Measurements from ENCODE around the gene HOXC6.
"Not testable (repeated sequence)": the region's sequence is repeated elsewhere in the genome, so short reads cannot be mapped to it uniquely, and the experiment has no call there.

The HOXC6 gene

GRCh38 chr12:54058128-54058768, 30.0 kb downstream of the HOXC6 start:
- DNase-seq (ENCODE audit: low spot score): no peak

GRCh38 chr12:54059668-54060067, 31.4 kb downstream of the HOXC6 start:
- no peak for DNase-seq (ENCODE audit: low spot score)

- DNase-seq (ENCODE audit: low spot score): no peak
Observed at GRCh38 chr12:54060174-54060974, 32.1 kb downstream of the HOXC6 start.

- DNase-seq (ENCODE audit: low spot score): no peak
Observed at GRCh38 chr12:54060975-54061778, 32.9 kb downstream of the HOXC6 start.

- no peak for DNase-seq (ENCODE audit: low spot score)
Observed at GRCh38 chr12:54065677-54066076, 37.4 kb downstream of the HOXC6 start.

- DNase-seq (ENCODE audit: low spot score): no peak
Observed at GRCh38 chr12:54066408-54066807, 38.2 kb downstream of the HOXC6 start.

GRCh38 chr12:54068418-54069070, 40.3 kb downstream of the HOXC6 start:
- no peak for DNase-seq (ENCODE audit: low spot score)

GRCh38 chr12:54071942-54072341, 43.7 kb downstream of the HOXC6 start:
- no peak for DNase-seq (ENCODE audit: low spot score)

GRCh38 chr12:54074308-54074707, 46.1 kb downstream of the HOXC6 start:
- DNase-seq (ENCODE audit: low spot score): no peak

GRCh38 chr12:54075409-54075808, 47.2 kb downstream of the HOXC6 start:
- no peak for DNase-seq (ENCODE audit: low spot score)

- no peak for DNase-seq (ENCODE audit: low spot score)
Observed at GRCh38 chr12:54075974-54076373, 47.7 kb downstream of the HOXC6 start.

- DNase-seq (ENCODE audit: low spot score): not testable (repeated sequence)
Observed at GRCh38 chr12:54077843-54078242, 49.6 kb downstream of the HOXC6 start.

- not testable (repeated sequence) for DNase-seq (ENCODE audit: low spot score)
Observed at GRCh38 chr12:54079115-54079514, 50.9 kb downstream of the HOXC6 start.

Measured in hepatic stellate cell (primary cell).